Endodermal cell (in vitro differentiated cells): ENCODE results near the gene CYP2W1. TPM values are rescaled to one million over a fixed set of nuclear protein-coding genes. Genes with fewer than 3 reads are reported as not detected.

Experiments used
- DNase-seq: peaks from one replicate; pipeline ENCODE4 v3.0.0-alpha.2; 2017
- H3K27ac ChIP-seq: 2 replicates; pipeline ENCODE4 v1.5.1; 2013; ENCODE audit warnings: mild to moderate bottlenecking, low read depth, low read length, moderate library complexity
- H3K27me3 ChIP-seq: 2 replicates; pipeline ENCODE4 v1.6.1; 2013; ENCODE audit warnings: mild to moderate bottlenecking, low read length, moderate library complexity; ENCODE audit not compliant: insufficient read depth, control insufficient read depth, poor library complexity, severe bottlenecking
- H3K36me3 ChIP-seq: 2 replicates; pipeline ENCODE4 v1.7.0; 2013; ENCODE audit warnings: mild to moderate bottlenecking, low read length, moderate library complexity; ENCODE audit not compliant: control insufficient read depth, insufficient read depth
- H3K4me1 ChIP-seq: one replicate; pipeline ENCODE4 v1.7.0; 2013; ENCODE audit warnings: low read length; ENCODE audit not compliant: control insufficient read depth, insufficient read depth
- H3K4me3 ChIP-seq: 2 replicates; pipeline ENCODE4 v1.5.1; 2013; ENCODE audit warnings: mild to moderate bottlenecking, low read length, moderate library complexity
- H3K9ac ChIP-seq: 2 replicates; pipeline ENCODE4 v1.6.1; 2013; ENCODE audit warnings: mild to moderate bottlenecking, low read length, moderate library complexity; ENCODE audit not compliant: poor library complexity, severe bottlenecking; ENCODE audit errors: extremely low read depth
- H3K9me3 ChIP-seq: 2 replicates; pipeline ENCODE4 v1.6.1; 2013; ENCODE audit warnings: mild to moderate bottlenecking, low read length, moderate library complexity; ENCODE audit not compliant: control insufficient read depth
- H3K27ac Mint-ChIP-seq: 2 replicates; pipeline ENCODE4 v1.8.0; 2020; ENCODE audit warnings: mixed read lengths
- H3K27me3 Mint-ChIP-seq: 2 replicates; pipeline ENCODE4 v1.8.0; 2021; ENCODE audit warnings: mild to moderate bottlenecking, mixed read lengths; ENCODE audit not compliant: insufficient read depth
- H3K36me3 Mint-ChIP-seq: 2 replicates; pipeline ENCODE4 v1.8.0; 2020; ENCODE audit warnings: low read depth, mixed read lengths
- H3K4me1 Mint-ChIP-seq: 2 replicates; pipeline ENCODE4 v1.8.0; 2020; ENCODE audit warnings: mixed read lengths
- H3K4me3 Mint-ChIP-seq: 2 replicates; pipeline ENCODE4 v1.8.0; 2020; ENCODE audit warnings: mild to moderate bottlenecking, moderate library complexity, mixed read lengths
- H3K9me3 Mint-ChIP-seq: 2 replicates; pipeline ENCODE4 v1.8.0; 2020; ENCODE audit warnings: mild to moderate bottlenecking, mixed read lengths
- WGBS, 2 experiments: methylation state at CpG; one replicate each; pipeline versions ENCODE4 v1.1.5 to v1.1.7; 2013; ENCODE audit warnings: missing lambda C conversion rate in 2 of 2, mixed read lengths in 1 of 2; ENCODE audit not compliant: insufficient coverage in 1 of 2, insufficient read length in 1 of 2; 5-methylcytosine and 5-hydroxymethylcytosine counted together
- total RNA-seq, 2 donors: library from RNA; stranded (reverse); fragmentation: NEBNext Ultra II Directional in 1 of 2; extraction: Animal tissue kit (Norgen Biotek cat#: 25700) in 1 of 2; gene quantifications; 2 replicates in 1 of 2; 3 replicates in 1 of 2; pipeline ENCODE4 v1.2.1, GENCODE V29; 2021
- TF ChIP-seq, protein P1 (sequence below): fragments of 200-600 bp; sonication (generic); conservative IDR thresholded peaks from 2 replicates; pipeline ENCODE4 v1.5.0; 2021; ENCODE audit warnings: antibody characterized with exemption, mild to moderate bottlenecking

CYP2W1 gene
- total RNA-seq, 2 donors from 2014 or later, result not detected

DNA sequence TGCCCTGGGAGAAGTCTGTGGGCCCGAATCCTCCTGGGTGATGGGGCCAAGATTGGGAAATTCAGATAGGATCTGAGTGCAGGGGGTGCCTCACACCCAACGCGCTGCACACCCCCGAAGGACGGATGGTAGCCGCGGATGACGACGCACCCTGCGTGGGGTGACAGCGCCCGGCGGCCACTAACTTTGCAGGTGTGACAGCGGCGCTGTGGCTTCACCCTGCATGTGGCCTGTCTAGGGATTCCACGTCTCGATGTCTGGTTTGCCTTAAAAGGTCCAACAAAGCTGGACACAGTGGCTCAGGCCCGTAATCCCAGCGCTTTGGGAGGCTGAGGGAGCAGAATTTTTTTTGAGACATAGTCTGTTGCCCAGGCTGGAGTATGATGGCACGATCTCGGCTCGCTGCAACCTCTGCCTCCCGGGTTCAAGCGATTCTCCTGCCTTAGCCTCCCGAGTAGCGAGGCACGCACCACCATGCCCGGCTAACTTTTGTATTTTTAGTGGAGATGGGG is 47.1 kb upstream of the CYP2W1 start:
- Mint-ChIP-seq H3K27me3 (peaks cover 6% of the 10 kb centered on the region), H3K36me3 (no peaks in the 10 kb centered on the region), H3K4me1 (no peaks in the 10 kb centered on the region), H3K27ac (no peak overlapping the region), H3K9me3 (peaks cover 8% of the 10 kb centered on the region), H3K4me3 (no peak overlapping the region)
- H3K36me3 ChIP-seq, result no peaks in the 10 kb centered on the region
- no peak for DNase-seq
- no peak overlapping the region for H3K9ac ChIP-seq
- TF ChIP-seq, protein P1, sequence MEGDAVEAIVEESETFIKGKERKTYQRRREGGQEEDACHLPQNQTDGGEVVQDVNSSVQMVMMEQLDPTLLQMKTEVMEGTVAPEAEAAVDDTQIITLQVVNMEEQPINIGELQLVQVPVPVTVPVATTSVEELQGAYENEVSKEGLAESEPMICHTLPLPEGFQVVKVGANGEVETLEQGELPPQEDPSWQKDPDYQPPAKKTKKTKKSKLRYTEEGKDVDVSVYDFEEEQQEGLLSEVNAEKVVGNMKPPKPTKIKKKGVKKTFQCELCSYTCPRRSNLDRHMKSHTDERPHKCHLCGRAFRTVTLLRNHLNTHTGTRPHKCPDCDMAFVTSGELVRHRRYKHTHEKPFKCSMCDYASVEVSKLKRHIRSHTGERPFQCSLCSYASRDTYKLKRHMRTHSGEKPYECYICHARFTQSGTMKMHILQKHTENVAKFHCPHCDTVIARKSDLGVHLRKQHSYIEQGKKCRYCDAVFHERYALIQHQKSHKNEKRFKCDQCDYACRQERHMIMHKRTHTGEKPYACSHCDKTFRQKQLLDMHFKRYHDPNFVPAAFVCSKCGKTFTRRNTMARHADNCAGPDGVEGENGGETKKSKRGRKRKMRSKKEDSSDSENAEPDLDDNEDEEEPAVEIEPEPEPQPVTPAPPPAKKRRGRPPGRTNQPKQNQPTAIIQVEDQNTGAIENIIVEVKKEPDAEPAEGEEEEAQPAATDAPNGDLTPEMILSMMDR, result no peak
- H3K4me1 ChIP-seq, result no peaks in the 10 kb centered on the region
- no peak overlapping the region for H3K4me3 ChIP-seq
- no peaks in the 10 kb centered on the region for H3K9me3 ChIP-seq
- H3K27me3 ChIP-seq, result peaks cover 7% of the 10 kb centered on the region
- 92% methylated on average over 26 to 28 of the region's 28 CpGs for WGBS, 2 experiments
- no peak overlapping the region for H3K27ac ChIP-seq

DNA sequence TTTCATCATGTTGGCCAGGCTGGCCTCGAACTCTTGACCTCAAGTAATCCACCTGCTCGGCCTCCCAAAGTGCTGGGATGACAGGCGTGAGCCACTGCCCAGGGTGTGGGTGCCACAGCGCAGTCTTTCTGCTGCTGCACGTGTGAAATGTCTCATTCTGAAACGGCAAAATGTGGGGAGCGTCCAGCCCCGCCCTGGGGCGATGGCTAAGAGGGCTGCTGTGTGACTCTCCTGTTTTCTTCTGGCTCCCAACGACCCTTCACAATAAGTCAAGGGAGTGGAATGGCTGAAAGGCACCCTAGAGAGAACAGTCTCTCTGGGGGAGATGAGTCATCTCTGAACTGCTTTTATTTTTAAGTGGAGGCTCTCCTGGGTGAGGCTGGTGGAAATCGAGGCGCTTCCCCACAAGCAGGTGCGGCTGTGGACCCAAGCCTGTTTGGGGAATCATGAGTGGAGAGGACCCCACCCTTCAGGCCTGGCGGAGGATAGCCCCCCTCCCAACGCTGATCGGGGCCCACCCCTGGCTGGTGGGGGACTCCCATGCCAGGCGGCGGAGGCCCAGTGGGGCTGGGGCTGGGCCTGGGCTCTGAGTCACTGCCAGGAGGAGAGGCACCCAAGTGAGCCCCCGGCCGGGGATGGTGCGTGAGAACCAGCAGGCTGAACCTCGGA is 46.5 kb upstream of the CYP2W1 start:
- Mint-ChIP-seq H3K9me3 (peaks cover 8% of the 10 kb centered on the region), H3K36me3 (no peaks in the 10 kb centered on the region), H3K27me3 (peaks cover 12% of the 10 kb centered on the region), H3K27ac (peak overlapping the region; percentile 55), H3K4me1 (no peaks in the 10 kb centered on the region), H3K4me3 (no peak overlapping the region)
- TF ChIP-seq, protein P1, result no peak
- H3K27ac ChIP-seq, result no peak overlapping the region
- DNase-seq, result no peak
- H3K9ac ChIP-seq, result no peak overlapping the region
- no peaks in the 10 kb centered on the region for H3K4me1 ChIP-seq
- no peaks in the 10 kb centered on the region for H3K36me3 ChIP-seq
- WGBS, 2 experiments, result 87 to 92% methylated on average over 10 to 22 of the region's 22 CpGs
- H3K27me3 ChIP-seq, result peaks cover 13% of the 10 kb centered on the region
- no peak overlapping the region for H3K4me3 ChIP-seq
- H3K9me3 ChIP-seq, result no peaks in the 10 kb centered on the region

DNA sequence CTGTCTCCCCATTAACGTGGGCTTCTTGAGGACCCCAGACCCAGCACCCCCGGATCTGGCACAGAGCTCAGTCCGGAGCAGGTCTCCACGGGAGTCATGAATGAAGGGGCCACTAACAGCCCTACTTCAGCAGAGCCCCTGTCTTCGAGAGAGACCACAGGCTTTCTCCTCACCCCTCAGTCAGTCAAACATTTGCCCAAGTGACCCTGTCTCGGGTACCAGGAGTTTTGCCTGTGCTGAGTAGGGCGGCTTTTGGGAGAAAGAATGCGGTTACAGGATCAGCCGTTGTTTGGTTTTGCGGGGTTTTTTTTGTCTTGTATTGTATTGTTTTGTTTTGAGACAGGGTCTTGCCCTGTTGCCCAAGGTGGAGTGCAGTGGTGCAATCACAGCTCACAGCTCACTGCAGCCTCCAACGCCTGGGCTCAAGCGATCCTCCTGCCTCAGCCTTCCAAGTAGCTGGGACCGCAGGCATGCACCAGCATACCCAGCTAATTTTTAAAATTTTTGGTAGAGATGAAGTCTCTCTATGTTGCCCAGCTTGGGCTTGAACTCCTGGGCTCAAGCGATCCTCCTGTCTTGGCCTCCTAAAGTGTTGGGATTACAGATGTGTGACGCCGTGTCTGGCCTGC is 45.0 kb upstream of the CYP2W1 start:
- H3K4me1 ChIP-seq, result no peaks in the 10 kb centered on the region
- WGBS, 2 experiments, result 87% methylated on average over 10 to 16 of the region's 16 CpGs
- TF ChIP-seq, protein P1, result no peak

More for the DNA sequence above, 45.0 kb upstream of the CYP2W1 start:
- no peak for DNase-seq
- Mint-ChIP-seq H3K4me1 (no peaks in the 10 kb centered on the region), H3K4me3 (no peak overlapping the region), H3K27ac (no peak overlapping the region), H3K27me3 (peaks cover 19% of the 10 kb centered on the region), H3K9me3 (peaks cover 8% of the 10 kb centered on the region), H3K36me3 (no peaks in the 10 kb centered on the region)
- no peak overlapping the region for H3K27ac ChIP-seq
- no peak overlapping the region for H3K4me3 ChIP-seq
- no peaks in the 10 kb centered on the region for H3K36me3 ChIP-seq
- peaks cover 21% of the 10 kb centered on the region for H3K27me3 ChIP-seq
- H3K9ac ChIP-seq, result no peak overlapping the region
- H3K9me3 ChIP-seq, result no peaks in the 10 kb centered on the region
